ENCODE results near the gene WSCD1.

DNA sequence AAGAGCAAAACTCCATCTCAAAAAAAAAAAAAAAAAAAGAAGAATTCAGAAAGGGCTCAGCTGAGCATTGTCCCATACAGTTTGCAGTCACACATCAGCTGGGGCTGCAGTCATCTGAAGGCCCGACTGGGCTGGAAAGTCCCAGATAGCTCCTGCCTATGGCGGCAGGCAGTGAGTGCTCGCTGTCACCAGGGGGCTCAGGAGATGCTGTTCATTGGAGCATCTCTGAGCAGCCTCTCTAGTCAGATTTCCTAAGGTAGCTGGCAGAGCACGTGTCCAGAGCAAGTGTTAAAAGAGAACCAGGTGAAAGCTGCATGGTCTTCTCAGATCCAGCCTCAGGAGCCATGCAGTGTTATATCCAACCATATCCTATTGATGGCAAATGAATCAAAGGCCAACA, 75.8 kb downstream of the WSCD1 start:
- TF ChIP-seq, protein P1, sequence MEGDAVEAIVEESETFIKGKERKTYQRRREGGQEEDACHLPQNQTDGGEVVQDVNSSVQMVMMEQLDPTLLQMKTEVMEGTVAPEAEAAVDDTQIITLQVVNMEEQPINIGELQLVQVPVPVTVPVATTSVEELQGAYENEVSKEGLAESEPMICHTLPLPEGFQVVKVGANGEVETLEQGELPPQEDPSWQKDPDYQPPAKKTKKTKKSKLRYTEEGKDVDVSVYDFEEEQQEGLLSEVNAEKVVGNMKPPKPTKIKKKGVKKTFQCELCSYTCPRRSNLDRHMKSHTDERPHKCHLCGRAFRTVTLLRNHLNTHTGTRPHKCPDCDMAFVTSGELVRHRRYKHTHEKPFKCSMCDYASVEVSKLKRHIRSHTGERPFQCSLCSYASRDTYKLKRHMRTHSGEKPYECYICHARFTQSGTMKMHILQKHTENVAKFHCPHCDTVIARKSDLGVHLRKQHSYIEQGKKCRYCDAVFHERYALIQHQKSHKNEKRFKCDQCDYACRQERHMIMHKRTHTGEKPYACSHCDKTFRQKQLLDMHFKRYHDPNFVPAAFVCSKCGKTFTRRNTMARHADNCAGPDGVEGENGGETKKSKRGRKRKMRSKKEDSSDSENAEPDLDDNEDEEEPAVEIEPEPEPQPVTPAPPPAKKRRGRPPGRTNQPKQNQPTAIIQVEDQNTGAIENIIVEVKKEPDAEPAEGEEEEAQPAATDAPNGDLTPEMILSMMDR (conservative IDR thresholded peaks at IDR 0.05; ENCODE audit: low read length), result 0 out of 2 replicates have a peak, but pooled peaks have one; percentile 13
- TF ChIP-seq EZH2phosphoT487 (IDR thresholded peaks at IDR 0.05; ENCODE audit: borderline replicate concordance, low read depth, low read length), result no peak

All from OCI-LY7 (cell line).